ENCODE data around the gene TSPAN9.

- TF ChIP-seq CTCF (IDR thresholded peaks at IDR 0.05) (no peak), POLR2A (IDR thresholded peaks at IDR 0.05) (no peak), POLR2AphosphoS5 (IDR thresholded peaks at IDR 0.05) (no peak)
Observed at GRCh38 chr12:3307389-3307788, 230.2 kb downstream of the TSPAN9 start.
